Cardiac muscle cell (in vitro differentiated cells and primary cell): Measurements from ENCODE around the gene TMEM130. TPM values are rescaled to one million over a fixed set of nuclear protein-coding genes. Genes with fewer than 3 reads are reported as not detected.

Experiments
- DNase-seq, 2 donors: peaks; one replicate each; pipeline versions ENCODE4 v3.0.0 to v3.0.0-alpha.2; 2010 to 2017; ENCODE audit warnings: low read depth in 1 of 2, low spot score in 1 of 2
- H3K27ac ChIP-seq: fragments of 200-600 bp; sonication (generic); 2 replicates; pipeline ENCODE4 v1.5.1; 2016
- H3K27me3 ChIP-seq: fragments of 200-600 bp; sonication (generic); 2 replicates; pipeline ENCODE4 v1.6.0; 2016; ENCODE audit warnings: control low read depth
- H3K36me3 ChIP-seq: fragments of 200-600 bp; sonication (generic); 2 replicates; pipeline ENCODE4 v1.5.1; 2016; ENCODE audit warnings: control low read depth
- H3K4me1 ChIP-seq: fragments of 200-600 bp; sonication (generic); 2 replicates; pipeline ENCODE4 v1.8.1; 2017; ENCODE audit warnings: low read depth, mild to moderate bottlenecking, mixed run types
- H3K4me3 ChIP-seq: fragments of 200-600 bp; sonication (generic); 2 replicates; pipeline ENCODE4 v1.5.1; 2016; ENCODE audit warnings: mild to moderate bottlenecking
- H3K9me3 ChIP-seq: fragments of 200-600 bp; sonication (generic); 2 replicates; pipeline ENCODE4 v1.5.1; 2017; ENCODE audit warnings: low read depth, mild to moderate bottlenecking, control low read depth
- polyA plus RNA-seq: library from polyadenylated mRNA; unstranded; fragments of >200 nt; fragmentation: Nextera tagmentation; extraction: Ambion mirVana; gene quantifications from 2 replicates; pipeline ENCODE4 v1.2.1, GENCODE V29; 2016
- total RNA-seq: library from RNA; depleted of rRNA; stranded (reverse); fragments of >200 nt; gene quantifications from 2 replicates; pipeline ENCODE4 v1.2.3, GENCODE V29; 2016
- TF ChIP-seq, protein P1 (sequence below): IDR thresholded peaks from 2 replicates; pipeline ENCODE4 v1.5.1; 2012; ENCODE audit warnings: low read depth, mild to moderate bottlenecking, low read length

TMEM130 gene
- total and polyA plus RNA-seq, 2 experiments from 2014 or later, result 0.51 to 0.54 TPM

DNA sequence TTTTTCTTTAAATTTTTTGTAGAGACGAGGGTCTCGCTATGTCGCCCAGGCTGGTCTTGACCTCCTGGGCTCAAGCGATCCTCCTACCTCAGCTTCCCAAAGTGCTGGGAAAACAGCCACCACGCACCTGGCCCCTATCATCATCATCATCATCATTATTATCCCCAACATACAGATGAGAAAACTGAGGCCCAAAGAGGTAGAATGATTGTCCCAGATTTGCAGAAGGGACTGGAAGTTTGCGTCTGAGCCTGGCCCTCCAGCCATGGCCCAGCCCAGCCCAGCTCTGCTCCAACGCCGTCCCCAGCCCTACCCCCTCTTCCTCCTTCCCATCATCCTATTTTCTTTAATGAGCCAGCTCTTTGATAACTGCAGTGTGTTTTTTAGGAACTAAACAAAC is 34.9 kb downstream of the TMEM130 start:
- H3K4me3 ChIP-seq, result no peak overlapping the region
- H3K27me3 ChIP-seq, result no peaks in the 10 kb centered on the region
- H3K36me3 ChIP-seq, result no peaks in the 10 kb centered on the region
- no peak overlapping the region for H3K27ac ChIP-seq
- TF ChIP-seq, protein P1, sequence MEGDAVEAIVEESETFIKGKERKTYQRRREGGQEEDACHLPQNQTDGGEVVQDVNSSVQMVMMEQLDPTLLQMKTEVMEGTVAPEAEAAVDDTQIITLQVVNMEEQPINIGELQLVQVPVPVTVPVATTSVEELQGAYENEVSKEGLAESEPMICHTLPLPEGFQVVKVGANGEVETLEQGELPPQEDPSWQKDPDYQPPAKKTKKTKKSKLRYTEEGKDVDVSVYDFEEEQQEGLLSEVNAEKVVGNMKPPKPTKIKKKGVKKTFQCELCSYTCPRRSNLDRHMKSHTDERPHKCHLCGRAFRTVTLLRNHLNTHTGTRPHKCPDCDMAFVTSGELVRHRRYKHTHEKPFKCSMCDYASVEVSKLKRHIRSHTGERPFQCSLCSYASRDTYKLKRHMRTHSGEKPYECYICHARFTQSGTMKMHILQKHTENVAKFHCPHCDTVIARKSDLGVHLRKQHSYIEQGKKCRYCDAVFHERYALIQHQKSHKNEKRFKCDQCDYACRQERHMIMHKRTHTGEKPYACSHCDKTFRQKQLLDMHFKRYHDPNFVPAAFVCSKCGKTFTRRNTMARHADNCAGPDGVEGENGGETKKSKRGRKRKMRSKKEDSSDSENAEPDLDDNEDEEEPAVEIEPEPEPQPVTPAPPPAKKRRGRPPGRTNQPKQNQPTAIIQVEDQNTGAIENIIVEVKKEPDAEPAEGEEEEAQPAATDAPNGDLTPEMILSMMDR, result no peak
- no peaks in the 10 kb centered on the region for H3K9me3 ChIP-seq
- H3K4me1 ChIP-seq, result no peaks in the 10 kb centered on the region
- DNase-seq, result no peak

DNA sequence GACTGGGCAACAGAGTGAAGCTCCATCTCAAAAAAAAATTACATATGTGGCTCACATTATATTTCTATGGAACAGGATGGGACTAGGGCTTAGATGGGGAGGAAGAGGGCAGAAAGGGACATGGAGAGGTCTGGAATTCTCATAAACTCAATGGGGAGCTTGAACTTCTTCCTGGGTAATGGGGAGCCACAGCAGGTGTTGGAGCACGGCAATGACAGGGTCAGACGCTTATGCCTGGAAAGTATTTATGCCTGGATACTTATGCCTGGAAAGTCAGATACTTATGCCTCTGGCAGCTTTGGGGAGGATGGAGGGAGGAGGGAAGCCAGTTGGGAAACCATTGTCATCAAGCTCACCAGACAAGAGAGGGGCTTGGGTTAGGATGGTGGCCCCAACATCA is 36.8 kb downstream of the TMEM130 start:
- Histone ChIP-seq H3K27ac (no peak overlapping the region), H3K9me3 (no peaks in the 10 kb centered on the region), H3K36me3 (no peaks in the 10 kb centered on the region), H3K27me3 (no peaks in the 10 kb centered on the region), H3K4me3 (no peak overlapping the region), H3K4me1 (no peaks in the 10 kb centered on the region)
- TF ChIP-seq, protein P1, result no peak
- DNase-seq, result no peak

DNA sequence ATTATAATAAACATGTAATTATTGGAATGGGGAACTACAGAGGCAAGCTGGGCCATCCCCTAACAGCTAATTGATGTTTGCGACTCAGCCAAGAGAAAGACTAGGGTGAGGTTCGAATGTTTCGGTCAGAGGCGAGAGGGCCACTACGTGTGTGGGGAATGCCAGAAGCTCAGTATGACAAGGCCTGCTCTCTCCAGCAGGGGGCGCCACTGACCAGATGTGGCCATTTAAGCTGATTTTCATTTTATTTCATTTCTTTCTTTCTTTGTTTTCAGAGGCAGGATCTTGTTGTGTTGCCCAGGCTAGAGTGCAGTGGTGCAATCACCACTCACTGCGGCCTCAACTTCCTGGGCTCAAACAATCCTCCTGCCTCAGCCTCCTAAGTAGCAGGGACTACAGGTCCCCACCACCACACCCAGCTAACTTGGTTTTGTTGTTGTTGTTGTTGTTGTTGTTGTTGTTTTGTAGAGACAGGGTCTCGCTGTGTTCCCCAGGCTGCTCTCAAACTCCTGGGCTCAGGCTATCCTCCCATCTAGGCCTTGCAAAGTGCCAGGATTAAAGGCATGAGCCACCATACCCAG is 38.1 kb downstream of the TMEM130 start:
- no peaks in the 10 kb centered on the region for H3K9me3 ChIP-seq
- H3K27ac ChIP-seq, result no peak overlapping the region
- no peaks in the 10 kb centered on the region for H3K4me1 ChIP-seq
- DNase-seq, result no peak
- TF ChIP-seq, protein P1, result peak; percentile 59
- no peak overlapping the region for H3K4me3 ChIP-seq
- no peaks in the 10 kb centered on the region for H3K36me3 ChIP-seq
- H3K27me3 ChIP-seq, result no peaks in the 10 kb centered on the region

DNA sequence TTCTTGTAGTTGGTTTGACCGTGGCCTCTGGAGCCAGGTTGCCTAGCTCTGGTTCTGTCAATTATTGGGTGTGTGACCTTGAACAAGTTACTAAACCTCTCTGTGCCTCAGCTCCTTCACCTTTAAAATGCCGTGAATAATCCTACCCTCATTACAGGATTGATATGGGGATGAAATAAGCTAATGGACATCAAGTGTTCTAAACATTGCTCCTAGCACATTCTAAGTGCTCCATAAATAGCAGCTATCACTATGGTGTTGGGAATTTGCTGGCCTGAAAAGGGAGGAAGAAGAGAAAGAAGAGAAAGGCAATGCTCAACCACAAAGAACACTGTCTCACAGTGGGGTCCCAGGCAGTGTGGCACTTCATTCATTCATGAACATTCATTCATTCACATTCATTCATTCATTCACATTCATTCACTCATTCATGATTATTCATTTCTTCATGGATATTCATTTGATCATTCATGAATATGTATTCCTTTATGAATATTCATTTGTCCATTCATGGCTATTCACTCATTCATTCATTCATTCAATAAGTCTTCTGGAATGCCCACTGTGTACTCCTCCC is 38.8 kb downstream of the TMEM130 start:
- H3K4me1 ChIP-seq, result no peaks in the 10 kb centered on the region
- DNase-seq, result no peak

DNA sequence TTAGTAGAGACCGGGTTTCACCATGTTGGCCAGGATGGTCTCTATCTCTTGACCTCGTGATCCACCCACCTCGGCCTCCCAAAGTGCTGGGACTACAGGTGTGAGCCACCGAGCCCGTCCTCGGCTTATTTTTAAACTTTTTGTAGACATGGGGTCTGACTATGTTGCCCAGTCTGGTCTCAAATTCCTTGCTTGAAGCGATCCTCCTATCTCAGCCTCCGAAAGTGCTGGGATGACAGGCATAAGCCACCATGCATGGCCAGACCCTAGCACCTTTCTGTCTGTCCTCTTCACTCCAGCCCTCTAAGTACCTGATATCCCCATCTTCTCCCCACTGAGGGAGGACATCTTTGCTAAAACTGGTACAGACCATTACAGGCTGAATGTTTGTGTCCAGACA is 41.4 kb downstream of the TMEM130 start:
- no peaks in the 10 kb centered on the region for H3K9me3 ChIP-seq
- no peak overlapping the region for H3K4me3 ChIP-seq
- no peaks in the 10 kb centered on the region for H3K27me3 ChIP-seq
- DNase-seq, result no peak
- TF ChIP-seq, protein P1, result no peak
- no peak overlapping the region for H3K27ac ChIP-seq
- no peaks in the 10 kb centered on the region for H3K4me1 ChIP-seq
- H3K36me3 ChIP-seq, result no peaks in the 10 kb centered on the region

More for the DNA sequence above, 38.8 kb downstream of the TMEM130 start:
- H3K9me3 ChIP-seq, result no peaks in the 10 kb centered on the region
- no peak overlapping the region for H3K27ac ChIP-seq
- TF ChIP-seq, protein P1, result no peak
- H3K36me3 ChIP-seq, result no peaks in the 10 kb centered on the region
- H3K27me3 ChIP-seq, result no peaks in the 10 kb centered on the region
- no peak overlapping the region for H3K4me3 ChIP-seq
